Fibroblast of lung (primary cell): Measurements from ENCODE around the gene DCHS2.

ENCODE experiments used
- CTCF ChIP-seq, 2 donors: IDR thresholded peaks in 1 of 2; conservative IDR thresholded peaks in 1 of 2; 1 replicate in 1 of 2; 2 replicates in 1 of 2; pipeline ENCODE4 v1.5.1; 2011 to 2012; ENCODE audit warnings: low read length in 2 of 2, control low read depth in 1 of 2, inconsistent platforms in 1 of 2, low read depth in 1 of 2, mild to moderate bottlenecking in 1 of 2
- EZH2 ChIP-seq: IDR thresholded peaks from 2 replicates; pipeline ENCODE4 v1.5.1; 2012; ENCODE audit warnings: low read length, control low read depth, mild to moderate bottlenecking; ENCODE audit errors: missing control alignments

- no peak for TF ChIP-seq CTCF (conservative IDR thresholded peaks at IDR 0.05 in 1 of 2, IDR thresholded peaks at IDR 0.05 in 1 of 2; ENCODE audit: low read depth in 1 of 2, low read length in 2 of 2)
- TF ChIP-seq EZH2 = no peak
Measured at GRCh38 chr4:154439224-154439623, 52.4 kb downstream of the DCHS2 start.
